Measurements from ENCODE around the gene CSF1. TPM values are rescaled to one million over a fixed set of nuclear protein-coding genes. Genes with fewer than 3 reads are reported as not detected.

CSF1 gene
- total RNA-seq, 1 donor from 2014 or later: 12.5 TPM

GRCh38 chr1:109882288-109883245 is 28.1 kb upstream of the CSF1 start:
- DNase-seq (ENCODE audit: low spot score): peak; percentile 37
- no peak for ATAC-seq

DNA sequence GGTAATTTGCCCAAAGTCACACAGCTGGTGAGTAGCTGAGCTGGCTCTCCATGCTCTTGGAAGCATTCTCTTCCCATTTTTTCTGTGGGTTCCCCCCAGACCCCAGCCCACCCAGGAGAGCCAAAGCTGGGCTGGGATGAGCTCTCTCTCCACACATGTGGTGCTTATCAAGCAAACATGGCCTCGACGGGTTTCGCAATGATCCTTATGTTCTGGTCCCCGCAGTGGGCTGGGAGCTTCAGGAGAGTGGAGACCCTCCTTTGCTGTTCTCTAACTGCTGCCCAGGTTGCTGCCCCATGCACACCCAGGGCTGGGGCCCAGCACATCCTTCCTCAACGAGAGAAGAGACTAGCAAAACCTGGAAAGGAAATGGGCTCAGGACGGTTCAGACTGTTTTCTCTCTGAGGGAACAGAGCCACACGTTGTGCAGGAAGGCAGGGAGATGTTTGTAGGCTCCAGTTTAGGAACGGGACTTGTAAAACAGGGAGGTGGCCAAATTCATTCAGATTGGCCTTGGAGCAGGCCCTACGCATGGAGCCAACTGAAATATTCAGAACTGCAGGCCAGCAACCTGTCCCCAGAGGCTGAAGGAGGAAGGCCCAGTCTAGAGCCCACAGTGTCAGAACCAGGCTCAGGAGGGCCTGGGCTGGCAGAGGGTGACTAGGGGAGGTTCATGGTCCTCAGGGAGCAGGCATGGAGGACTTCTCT is 27.2 kb upstream of the CSF1 start:
- ATAC-seq: peak; percentile 12
- peak; percentile 33 for DNase-seq (ENCODE audit: low spot score)

DNA sequence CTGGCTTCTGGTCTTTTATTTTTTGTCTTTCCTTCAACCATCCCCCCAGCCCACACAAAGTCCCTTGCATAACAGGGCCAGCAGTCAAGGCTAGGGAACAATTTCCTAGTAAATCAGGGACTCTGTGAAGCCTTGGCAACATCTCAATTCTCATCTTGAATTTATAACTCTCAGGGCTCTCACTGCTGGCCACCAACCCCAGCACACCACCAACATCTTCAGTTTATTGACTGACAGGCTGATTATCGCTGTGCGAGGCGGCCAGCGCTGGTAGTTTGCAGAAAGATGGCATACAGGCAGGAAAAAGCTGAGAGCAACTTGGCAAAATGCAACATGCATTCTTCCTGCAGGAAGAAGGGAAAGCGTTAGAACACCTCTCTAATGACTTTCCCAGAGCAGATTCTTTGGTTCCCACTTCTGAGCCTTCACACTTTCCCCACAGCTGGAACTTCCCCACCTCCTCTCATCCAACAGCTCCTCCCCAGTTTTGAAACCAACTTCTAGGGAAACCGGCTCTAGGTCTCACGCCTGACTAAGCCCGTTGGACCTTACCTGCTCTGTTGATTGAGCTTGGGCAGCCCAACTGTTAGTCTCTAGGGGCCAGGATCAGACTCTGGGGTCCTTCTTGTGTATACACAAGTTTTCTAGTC is 26.3 kb upstream of the CSF1 start:
- ATAC-seq: no peak
- DNase-seq (ENCODE audit: low spot score): no peak

- DNase-seq (ENCODE audit: low spot score) (no peak), ATAC-seq (peak; percentile 42)
Measured at GRCh38 chr1:109885589-109885988, 25.1 kb upstream of the CSF1 start.

- ATAC-seq (no peak), DNase-seq (ENCODE audit: low spot score) (no peak)
Measured at GRCh38 chr1:109886827-109887226, 23.8 kb upstream of the CSF1 start.

DNA sequence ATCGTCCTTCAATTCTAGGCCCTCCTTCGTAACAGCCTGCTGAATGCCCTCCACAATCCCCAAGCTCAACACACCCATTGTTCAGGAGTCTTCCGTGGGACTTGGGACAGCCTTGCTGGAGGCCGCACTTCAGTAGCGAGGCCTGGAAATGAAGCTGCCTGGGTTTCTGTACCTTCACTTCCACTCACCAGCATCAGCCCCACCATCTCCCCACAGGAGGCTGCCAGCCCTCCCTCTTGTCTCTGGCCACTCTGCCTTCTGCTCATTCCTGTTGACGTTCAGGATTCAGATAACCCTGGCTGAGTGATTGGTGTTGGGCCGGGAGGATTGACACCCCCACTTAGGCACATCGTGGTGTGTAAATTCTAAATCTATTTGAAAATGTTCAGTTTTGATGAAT is 23.4 kb upstream of the CSF1 start:
- no peak for DNase-seq (ENCODE audit: low spot score)

DNA sequence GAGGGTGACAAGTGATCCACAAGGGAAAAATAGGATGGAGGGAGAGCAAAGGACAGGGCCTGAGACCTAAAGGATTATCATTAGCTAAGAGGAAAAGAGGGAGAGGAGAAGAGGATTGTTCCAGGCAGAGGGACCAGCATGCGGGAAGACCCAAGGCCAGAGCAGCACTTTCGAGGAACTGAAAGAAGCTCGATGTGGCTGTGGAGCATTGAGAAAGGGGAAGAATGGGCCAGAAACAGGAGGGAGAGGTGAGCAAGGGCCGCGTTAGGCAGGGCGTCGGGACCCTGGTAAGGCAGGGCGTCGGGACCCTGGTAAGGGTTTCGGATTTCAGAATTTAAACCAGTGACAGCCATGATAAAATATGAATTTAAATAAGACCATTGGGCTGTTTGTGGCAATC is 22.8 kb upstream of the CSF1 start:
- no peak for DNase-seq (ENCODE audit: low spot score)
- ATAC-seq: no peak

More for the DNA sequence above, 23.4 kb upstream of the CSF1 start:
- ATAC-seq: no peak

DNA sequence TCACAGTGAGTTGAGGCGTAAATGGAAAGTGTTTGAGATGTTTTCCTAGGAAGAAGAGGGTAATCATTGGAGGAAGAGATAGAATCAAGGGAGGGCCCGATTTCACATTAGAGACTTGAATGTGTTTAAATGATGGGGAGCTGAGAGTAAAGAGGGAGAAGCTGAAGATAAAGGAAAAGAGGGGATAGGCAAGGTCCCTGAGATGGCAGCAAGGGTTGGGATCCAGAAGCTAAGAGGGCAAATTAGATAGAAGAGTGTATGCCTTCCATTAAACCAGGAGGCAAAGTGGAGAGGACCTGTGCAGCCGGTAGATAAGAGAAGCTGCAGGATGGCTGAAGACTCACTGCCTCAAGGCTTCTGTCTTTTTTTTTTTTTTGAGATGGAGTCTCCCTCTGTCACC is 21.6 kb upstream of the CSF1 start:
- ATAC-seq (no peak), DNase-seq (ENCODE audit: low spot score) (no peak)

GRCh38 chr1:109890115-109890953 is 20.3 kb upstream of the CSF1 start:
- DNase-seq (ENCODE audit: low spot score): no peak
- no peak for ATAC-seq

GRCh38 chr1:109891930-109892329 is 18.7 kb upstream of the CSF1 start:
- DNase-seq (ENCODE audit: low spot score) (no peak), ATAC-seq (no peak)

DNA sequence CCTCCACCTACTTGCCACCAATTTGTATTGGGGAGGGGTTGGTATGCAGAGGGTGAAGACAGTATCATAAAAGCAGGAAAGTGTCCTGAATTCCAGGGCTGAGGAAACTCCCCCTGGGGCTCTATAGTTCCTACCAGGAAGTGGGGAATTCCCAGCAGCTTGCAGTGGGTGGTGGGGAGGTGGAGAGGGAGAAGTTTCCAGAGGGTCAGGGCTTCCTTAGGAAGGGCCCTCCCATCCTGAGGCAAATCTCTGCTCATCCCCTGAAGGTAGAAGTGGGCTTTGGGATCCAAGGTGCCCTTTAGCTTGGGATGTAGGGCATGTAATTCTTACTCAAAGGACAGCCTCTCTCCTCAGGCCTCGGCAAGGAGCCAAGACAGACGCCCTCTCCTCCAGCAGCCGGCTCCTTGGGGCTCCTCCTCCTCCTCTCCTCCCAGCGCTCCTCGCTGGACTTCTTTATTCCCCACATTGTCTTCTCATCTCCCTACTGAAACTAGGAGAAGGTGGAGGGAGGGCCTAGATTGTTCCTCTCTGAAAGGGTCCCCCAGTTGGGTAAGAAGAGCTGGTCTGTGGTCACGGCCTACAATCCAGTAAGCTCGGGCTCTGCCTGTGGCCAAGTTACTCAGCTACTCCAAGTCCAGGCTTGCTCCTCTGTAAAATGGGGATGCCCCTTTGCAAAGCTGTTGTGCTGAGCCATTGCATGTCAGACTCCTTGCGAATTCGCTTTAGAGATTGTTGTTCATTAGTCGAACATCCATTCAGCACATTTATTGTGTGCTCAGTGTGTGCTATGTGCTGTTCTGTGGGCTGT is 17.9 kb upstream of the CSF1 start:
- no peak for DNase-seq (ENCODE audit: low spot score)

DNA sequence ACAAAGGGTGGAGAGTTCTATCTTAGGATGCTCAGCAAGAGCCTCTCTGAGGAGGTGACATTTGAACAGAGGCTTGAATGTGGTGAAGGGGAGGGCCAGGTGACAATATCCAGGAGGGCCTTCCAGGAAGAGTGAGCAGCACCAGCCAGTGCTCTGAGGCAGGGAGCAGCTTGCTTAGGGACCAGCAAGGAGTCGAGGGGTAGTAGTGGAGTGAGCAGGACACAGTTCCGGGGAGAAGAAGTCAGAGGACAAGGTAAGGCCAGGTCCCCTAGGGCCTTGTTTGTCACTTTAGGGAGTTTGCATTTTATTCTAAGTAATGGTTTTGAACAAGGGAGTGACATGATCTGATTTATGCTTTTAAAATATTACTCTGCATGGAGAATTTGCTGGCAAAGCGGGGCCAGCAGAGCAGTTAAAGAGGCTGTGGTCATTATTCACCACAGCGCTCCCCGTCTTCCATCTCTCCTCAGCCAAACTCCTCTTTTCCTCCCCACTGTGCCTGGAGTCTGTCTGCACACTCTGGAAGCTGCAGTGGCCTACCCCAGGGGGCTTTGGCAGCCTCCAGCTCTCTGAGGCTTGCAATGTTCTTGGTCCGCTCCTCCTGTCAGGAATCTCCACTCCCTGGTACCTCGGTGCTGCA is 17.0 kb upstream of the CSF1 start:
- ATAC-seq (no peak), DNase-seq (ENCODE audit: low spot score) (no peak)

More for the DNA sequence above, 17.9 kb upstream of the CSF1 start:
- ATAC-seq: no peak

GRCh38 chr1:109894823-109895719 is 15.6 kb upstream of the CSF1 start:
- DNase-seq (ENCODE audit: low spot score) (no peak), ATAC-seq (no peak)

GRCh38 chr1:109895720-109896504 is 14.7 kb upstream of the CSF1 start:
- ATAC-seq: peak; percentile 72
- peak; percentile 58 for DNase-seq (ENCODE audit: low spot score)

DNA sequence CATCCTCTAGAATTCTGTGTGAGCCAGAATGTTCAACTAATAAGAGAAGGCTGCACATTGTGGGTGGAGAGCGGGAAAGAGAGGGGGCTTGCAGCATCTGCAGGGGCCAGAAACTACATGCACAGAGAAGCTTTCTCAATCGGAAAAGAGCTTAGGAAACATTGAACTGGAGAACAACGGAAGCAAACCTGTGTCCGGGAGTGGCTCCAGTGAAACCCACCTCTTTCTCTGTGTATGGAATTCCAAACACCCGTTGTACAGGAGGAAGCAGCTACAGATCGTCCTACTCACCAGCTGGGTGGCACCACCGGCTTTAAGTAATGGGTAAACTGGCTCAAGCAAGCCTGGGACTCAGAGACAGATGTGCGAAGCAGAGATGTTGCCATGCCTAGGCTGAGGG is 14.0 kb upstream of the CSF1 start:
- ATAC-seq: no peak
- no peak for DNase-seq (ENCODE audit: low spot score)

- ATAC-seq: no peak
- no peak for DNase-seq (ENCODE audit: low spot score)
Measured at GRCh38 chr1:109897259-109897955, 13.2 kb upstream of the CSF1 start.

GRCh38 chr1:109898842-109899241 is 11.8 kb upstream of the CSF1 start:
- ATAC-seq (no peak), DNase-seq (ENCODE audit: low spot score) (no peak)

All from left lobe of liver (tissue), 2 donors.